ENCODE measurements around the gene C17orf100.

C17orf100 gene

GRCh38 chr17:6669479-6670212 lies 18.1 kb downstream of the C17orf100 start:
- no peak for DNase-seq (ENCODE audit: low read depth in 2 of 2)

- DNase-seq (ENCODE audit: low read depth in 2 of 2), result no peak
Observed at GRCh38 chr17:6670571-6670970, 19.0 kb downstream of the C17orf100 start.

DNA sequence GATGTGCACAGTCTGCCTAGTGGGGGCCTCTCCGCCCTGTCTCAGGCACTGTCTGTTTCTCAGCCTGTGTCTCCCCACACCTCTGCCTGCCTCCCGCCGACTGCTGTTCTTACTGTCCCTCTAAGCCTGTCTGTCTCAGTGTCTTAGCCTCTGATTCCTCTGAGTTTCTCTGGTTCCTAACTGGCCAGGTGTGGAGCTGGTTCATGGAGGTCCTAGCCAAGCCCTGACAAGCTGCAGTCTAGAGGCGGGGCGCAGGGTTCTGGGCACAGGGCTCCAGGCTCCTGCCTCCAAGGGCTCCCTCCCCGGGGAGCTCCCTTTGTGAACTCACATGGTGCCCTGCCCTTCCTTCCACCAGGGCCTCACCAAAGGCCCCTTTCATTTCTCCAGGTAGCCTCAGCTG lies 19.4 kb downstream of the C17orf100 start:
- no peak for DNase-seq (ENCODE audit: low read depth in 2 of 2)

- DNase-seq (ENCODE audit: low read depth in 2 of 2), result no peak
Observed at GRCh38 chr17:6671431-6671830, 19.9 kb downstream of the C17orf100 start.

- DNase-seq (ENCODE audit: low read depth in 2 of 2), result no peak
Observed at GRCh38 chr17:6674586-6674985, 23.0 kb downstream of the C17orf100 start.

DNA sequence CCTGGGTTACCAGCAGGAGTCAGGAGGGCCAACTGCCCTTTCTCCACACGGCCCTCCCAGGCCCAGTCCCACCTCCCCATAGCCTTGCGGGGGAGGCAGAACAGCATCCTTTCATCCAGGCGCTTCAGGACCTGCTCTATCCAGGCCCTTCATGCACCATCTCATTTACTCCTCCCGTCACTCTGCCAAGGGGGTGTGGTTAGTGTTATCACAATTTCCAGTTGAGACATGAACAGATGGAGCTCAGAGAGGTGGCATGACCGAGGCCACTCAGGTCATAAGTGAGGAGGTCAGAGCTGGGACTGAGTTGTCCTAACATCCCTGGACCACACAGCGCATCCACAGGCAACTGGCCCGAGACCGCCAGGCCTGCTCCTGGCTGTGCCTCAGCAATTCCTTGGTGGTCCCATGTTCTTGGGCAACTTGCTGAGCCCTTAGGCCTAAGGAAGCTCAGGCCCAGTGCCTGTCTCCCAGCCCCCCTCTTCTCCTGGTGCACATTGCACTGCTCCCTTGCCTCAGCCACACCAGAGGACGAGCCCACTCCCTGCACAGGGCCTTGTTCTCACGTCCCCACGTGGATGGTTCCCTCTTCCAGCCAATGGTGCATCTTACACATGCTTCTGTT lies 23.8 kb downstream of the C17orf100 start:
- DNase-seq (ENCODE audit: low read depth in 2 of 2), result no peak

DNA sequence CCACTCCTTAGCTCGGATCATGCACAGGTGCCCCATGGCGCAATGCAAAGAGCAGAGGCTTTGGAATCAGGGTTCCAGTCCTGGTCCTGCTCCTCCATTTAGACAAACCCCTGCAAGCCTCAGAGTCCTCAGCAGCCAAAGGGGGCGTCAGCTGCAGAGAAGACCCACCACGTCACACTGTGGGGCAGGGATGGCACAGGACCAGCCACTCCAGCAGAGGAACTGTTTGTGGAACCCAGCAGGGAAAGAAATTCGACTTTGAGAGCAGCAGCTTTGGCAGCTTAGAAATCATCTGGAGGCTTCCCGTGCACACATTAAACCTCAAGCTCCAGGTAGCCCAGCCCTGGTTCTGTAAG lies 25.2 kb downstream of the C17orf100 start:
- no peak for DNase-seq (ENCODE audit: low read depth in 2 of 2)

DNA sequence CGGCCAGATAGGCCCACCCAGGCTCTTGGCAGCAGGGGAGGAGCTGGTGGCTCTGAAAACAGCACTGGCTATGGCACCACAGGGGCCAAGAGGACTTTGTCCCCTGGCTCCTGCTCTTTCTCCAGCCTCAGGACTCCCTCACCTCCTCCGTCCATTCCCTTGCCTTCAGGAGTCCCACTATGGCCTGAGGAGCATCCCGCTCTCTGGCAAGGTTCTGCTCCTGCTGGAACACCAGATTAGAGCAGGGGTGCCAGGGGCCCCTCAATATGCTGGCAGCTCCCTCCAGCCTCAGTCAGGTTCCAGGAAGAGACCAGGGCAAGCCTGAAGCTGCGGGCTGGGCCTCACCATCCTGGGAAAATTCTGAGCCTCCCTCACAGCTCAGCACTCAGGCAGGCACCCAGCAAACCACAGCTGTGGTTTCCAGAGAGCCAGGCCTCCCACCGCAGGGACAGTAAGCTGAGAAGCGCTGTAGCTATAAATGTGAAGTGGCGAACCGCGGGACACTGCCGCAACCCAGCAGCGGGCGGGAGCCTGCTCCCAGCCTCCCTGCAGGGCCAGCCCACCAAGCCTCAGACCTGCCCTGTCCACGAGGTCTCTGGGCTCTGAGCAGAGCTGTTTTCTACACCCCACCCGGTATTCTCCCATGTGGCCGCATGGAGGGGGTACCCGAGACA lies 25.7 kb downstream of the C17orf100 start:
- DNase-seq (ENCODE audit: low read depth in 2 of 2), result no peak

- DNase-seq (ENCODE audit: low read depth in 2 of 2), result no peak
Observed at GRCh38 chr17:6677946-6678345, 26.4 kb downstream of the C17orf100 start.

DNA sequence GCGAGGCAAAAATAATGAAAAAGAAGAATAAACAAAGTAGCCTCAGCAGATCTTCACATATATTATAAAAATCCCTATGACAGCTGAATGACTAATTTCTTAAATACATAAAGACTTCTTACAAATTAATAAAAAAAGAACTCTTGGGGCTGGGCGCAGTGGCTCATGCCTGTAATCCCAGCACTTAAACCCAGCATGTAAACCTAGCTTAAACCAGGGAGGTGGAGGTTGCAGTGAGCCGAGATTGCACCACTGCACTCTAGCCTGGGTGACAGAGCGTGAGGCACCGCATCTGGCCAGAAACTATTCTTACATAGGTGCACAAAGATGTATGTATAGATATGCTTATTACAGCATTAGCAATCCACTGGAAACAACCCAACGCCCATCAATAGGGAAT lies 27.7 kb downstream of the C17orf100 start:
- no peak for DNase-seq (ENCODE audit: low read depth in 2 of 2)

- no peak for DNase-seq (ENCODE audit: low read depth in 2 of 2)
Observed at GRCh38 chr17:6681176-6681575, 29.6 kb downstream of the C17orf100 start.

DNA sequence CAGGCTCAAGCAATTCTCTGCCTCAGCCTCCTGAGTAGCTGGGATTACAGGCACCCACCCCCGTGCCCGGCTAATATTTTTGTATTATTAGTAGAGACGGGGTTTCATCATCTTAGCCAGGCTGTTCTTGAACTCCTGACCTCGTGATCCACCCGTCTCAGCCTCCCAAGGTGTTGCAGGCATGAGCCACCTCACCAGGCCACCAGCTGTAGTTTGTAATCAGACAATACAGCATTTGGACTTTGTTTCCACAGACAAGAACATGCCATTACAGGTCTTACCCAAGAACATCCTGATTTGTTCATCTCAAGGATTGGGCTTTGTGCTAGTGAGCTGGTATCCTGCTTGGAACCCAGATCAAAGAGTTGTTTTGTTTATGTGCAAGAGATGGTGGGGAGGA lies 30.1 kb downstream of the C17orf100 start:
- no peak for DNase-seq (ENCODE audit: low read depth in 2 of 2)

GRCh38 chr17:6682339-6682738 lies 30.8 kb downstream of the C17orf100 start:
- no peak for DNase-seq (ENCODE audit: low read depth in 2 of 2)

DNA sequence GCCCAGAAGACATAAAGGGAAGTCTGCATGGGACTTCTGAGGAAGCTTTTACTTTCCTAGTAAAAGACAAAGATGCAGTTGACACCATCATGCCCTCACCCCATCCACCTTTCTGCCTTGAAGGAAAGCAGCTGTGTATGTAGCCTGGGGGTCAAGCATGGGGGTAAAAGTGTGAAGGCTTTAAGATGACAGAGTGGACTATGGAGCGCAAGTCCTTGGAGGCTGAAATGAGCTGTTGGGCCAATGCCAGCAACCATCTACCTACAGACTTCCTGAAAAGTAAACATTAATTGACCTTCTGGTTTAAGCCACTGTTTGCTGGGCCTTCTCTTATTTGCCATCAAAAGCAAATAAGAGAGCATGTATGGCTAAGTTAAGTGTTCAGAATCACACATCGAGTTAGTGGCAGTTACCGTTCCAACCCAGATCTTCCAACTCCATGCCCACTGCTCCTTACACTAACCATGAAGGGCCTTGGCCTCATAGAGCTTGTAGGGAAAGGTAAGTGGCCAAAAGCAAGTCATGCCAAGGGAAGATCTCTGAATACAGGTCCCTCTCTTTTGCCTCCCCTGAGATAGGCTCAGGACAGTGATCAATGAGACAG lies 31.6 kb downstream of the C17orf100 start:
- no peak for DNase-seq (ENCODE audit: low read depth in 2 of 2)

- no peak for DNase-seq (ENCODE audit: low read depth in 2 of 2)
Observed at GRCh38 chr17:6683730-6684459, 32.3 kb downstream of the C17orf100 start.

- no peak for DNase-seq (ENCODE audit: low read depth in 2 of 2)
Observed at GRCh38 chr17:6684460-6684783, 32.9 kb downstream of the C17orf100 start.

DNA sequence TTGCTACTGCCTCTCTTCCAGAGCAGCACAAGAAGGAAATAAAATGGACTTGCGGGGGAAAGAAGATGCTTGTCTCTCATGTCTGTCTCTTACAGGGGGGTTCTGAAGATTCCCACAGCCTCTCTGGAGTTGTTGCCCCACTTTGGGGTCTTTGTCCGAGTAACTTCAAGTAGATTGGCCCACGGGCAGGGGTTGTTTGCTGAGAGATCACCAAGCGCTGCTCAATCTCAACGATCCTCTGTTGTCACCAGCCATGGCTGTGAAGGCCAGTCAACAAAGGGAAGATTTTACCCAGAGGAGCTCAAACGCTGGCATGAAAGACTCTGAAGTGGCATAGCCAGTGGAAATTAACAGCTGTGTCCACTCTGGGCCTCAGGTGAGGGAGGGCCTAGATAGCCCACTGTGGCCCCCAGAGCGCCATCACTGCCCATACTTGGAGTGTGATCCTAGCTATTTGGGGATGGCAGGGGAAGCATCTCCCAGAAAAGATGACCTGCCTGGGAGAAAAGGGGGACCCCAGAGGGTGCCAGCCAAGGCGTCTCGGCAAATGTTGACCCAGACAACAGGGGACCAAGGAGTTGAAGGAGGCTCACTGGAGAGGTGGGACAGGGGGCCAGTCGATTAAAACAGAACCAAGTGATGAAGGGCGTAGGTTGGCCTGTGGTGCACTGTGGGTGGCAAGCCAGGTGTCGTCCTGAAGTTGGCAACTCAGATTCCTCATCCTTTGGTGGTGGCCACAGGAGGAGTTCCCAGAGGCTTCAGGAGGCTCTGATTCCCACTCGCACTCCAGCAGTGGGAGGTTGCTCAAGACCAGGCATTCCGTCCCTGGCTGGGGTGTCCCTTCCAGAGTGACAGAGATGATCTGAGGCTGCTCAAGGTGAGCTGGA lies 33.6 kb downstream of the C17orf100 start:
- no peak for DNase-seq (ENCODE audit: low read depth in 2 of 2)

DNA sequence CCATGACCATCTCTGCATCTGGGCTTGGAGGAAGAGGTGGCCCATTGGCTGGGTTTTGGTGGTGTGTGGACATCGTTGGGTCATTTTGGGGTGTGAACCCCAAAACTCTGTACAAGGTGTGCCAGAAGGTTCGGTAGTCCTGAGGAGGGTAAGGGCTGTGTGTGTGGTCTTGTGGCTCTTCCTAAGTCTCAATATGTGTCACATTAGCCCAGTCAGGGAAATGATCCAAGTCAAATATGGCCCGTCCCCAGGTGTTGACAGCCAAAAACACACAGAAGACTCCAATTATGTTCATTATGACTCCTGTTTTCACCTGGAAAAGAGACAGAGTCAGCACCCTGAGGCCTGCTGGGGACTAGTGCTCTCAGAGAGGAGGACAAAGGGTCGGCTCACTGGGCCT lies 34.5 kb downstream of the C17orf100 start:
- no peak for DNase-seq (ENCODE audit: low read depth in 2 of 2)

- no peak for DNase-seq (ENCODE audit: low read depth in 2 of 2)
Observed at GRCh38 chr17:6688944-6689343, 37.4 kb downstream of the C17orf100 start.

DNA sequence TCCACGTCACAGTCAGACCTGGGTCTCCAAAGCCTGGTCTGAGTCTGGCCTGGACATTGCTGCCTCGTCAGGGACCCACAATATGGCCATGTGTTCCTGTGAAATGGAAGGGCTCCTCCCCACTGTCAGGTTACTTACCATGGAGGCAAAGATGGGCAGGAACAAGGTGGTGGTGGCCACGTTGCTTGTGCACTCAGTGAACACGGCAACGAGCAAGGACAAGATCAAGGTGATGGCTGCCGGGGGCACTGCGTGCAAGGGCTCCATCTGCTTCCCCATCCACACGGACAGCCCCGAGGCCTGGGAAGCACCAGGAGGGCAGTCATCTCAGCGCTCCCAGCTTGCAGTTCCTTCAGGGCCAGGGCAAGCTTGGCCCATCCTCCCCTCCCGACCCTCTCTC lies 39.1 kb downstream of the C17orf100 start:
- DNase-seq (ENCODE audit: low read depth in 2 of 2), result no peak

- no peak for DNase-seq (ENCODE audit: low read depth in 2 of 2)
Observed at GRCh38 chr17:6691546-6691945, 40.0 kb downstream of the C17orf100 start.
